HCT116 (cell line): ENCODE measurements around the gene ACAD9. TPM values are rescaled to one million over a fixed set of nuclear protein-coding genes. Genes with fewer than 3 reads are reported as not detected.

Source experiments
- ATAC-seq: fragments of 200-7000 bp; cut with Tn5 transposase; 2 replicates; pipeline ENCODE4 v1.9.1; 2020; ENCODE audit warnings: mild to moderate bottlenecking, moderate library complexity
- BruUV-seq: library from RNA; stranded (reverse); fragments of 400-500 nt; replicated peaks from 2 replicates; lab custom pipeline; 2021; lab: Mats Ljungman, UMichigan
- CTCF ChIA-PET: fragments of 300-600 bp; sonication (Branson Sonifier 250); formaldehyde crosslinking; loops from one replicate; lab custom pipeline; 2021; ENCODE audit warnings: antibody characterized with exemption; lab: Charles Lee
- POLR2A ChIA-PET: fragments of 300-600, 350-600 bp; sonication (Branson Sonifier 250); formaldehyde crosslinking; loops from one replicate; lab custom pipeline; 2021; ENCODE audit warnings: antibody characterized with exemption; lab: Charles Lee
- RAD21 ChIA-PET, 2 experiments: fragments of 300-600 bp; sonication (Branson Sonifier 250); formaldehyde crosslinking; loops; one replicate each; lab custom pipeline; 2023; ENCODE audit warnings: low total read pairs in 2 of 2; ENCODE audit not compliant: uncharacterized antibody in 2 of 2, unreplicated experiment in 2 of 2, low non-redundant PET in 1 of 2; lab: Charles Lee
- DNase-seq: peaks from one replicate; pipeline ENCODE4 v3.0.0-alpha.2; 2010; ENCODE audit warnings: low read depth, low spot score
- H2AFZ ChIP-seq: fragments of 200-600 bp; shearing (Covaris generic), sonication (generic); 2 replicates; pipeline ENCODE4 v1.6.1; 2017; ENCODE audit warnings: low read depth, mixed run types, mixed read lengths, antibody characterized with exemption, low read length; ENCODE audit not compliant: poor library complexity, severe bottlenecking
- H3K27ac ChIP-seq: 2 replicates; pipeline ENCODE4 v1.5.1; 2012; ENCODE audit warnings: low read depth, low read length
- H3K27me3 ChIP-seq: fragments of 200-600 bp; sonication (generic); 2 replicates; pipeline ENCODE4 v1.6.1; 2016; ENCODE audit warnings: mixed run types, low read length, mixed read lengths; ENCODE audit not compliant: insufficient read depth
- H3K36me3 ChIP-seq, 2 experiments: fragments of 200-500 bp in 1 of 2; fragments of 200-600 bp in 1 of 2; sonication (Bioruptor generic) in 1 of 2; sonication (generic) in 1 of 2; 2 replicates each; pipeline versions ENCODE4 v1.5.1 to v1.6.1; 2014 to 2016; ENCODE audit warnings: low read length in 2 of 2, inconsistent platforms in 1 of 2, mixed read lengths in 1 of 2, mixed run types in 1 of 2; ENCODE audit not compliant: insufficient read depth in 2 of 2, control insufficient read depth in 1 of 2
- H3K4me1 ChIP-seq, 2 experiments: fragments of 200-600 bp in 1 of 2; sonication (generic) in 1 of 2; 2 replicates each; pipeline versions ENCODE4 v1.5.1 to v1.6.1; 2012 to 2017; ENCODE audit warnings: low read length in 2 of 2, inconsistent platforms in 1 of 2, mild to moderate bottlenecking in 1 of 2, mixed read lengths in 1 of 2, mixed run types in 1 of 2, moderate library complexity in 1 of 2; ENCODE audit not compliant: insufficient read depth in 2 of 2, control insufficient read depth in 1 of 2
- H3K4me2 ChIP-seq: fragments of 200-600 bp; sonication (generic); 2 replicates; pipeline ENCODE4 v1.6.1; 2017; ENCODE audit warnings: mixed run types, low read length, mixed read lengths
- H3K4me3 ChIP-seq, 2 experiments: fragments of 200-600 bp in 1 of 2; sonication (generic) in 1 of 2; replicated peaks in 1 of 2; 2 replicates each; pipeline ENCODE4 v1.5.1; 2011 to 2016; ENCODE audit warnings: low read length in 2 of 2, control low read depth in 1 of 2, low read depth in 1 of 2, mild to moderate bottlenecking in 1 of 2, mixed read lengths in 1 of 2, mixed run types in 1 of 2
- H3K79me2 ChIP-seq: fragments of 200-600 bp; sonication (generic); 2 replicates; pipeline ENCODE4 v1.6.1; 2017; ENCODE audit warnings: mild to moderate bottlenecking, mixed run types, low read length, moderate library complexity, mixed read lengths; ENCODE audit not compliant: insufficient read depth
- H3K9ac ChIP-seq: fragments of 200-600 bp; sonication (generic); 2 replicates; pipeline ENCODE4 v1.6.1; 2016; ENCODE audit warnings: low read length, mixed read lengths
- H3K9me2 ChIP-seq: fragments of 200-600 bp; sonication (generic), shearing (Covaris generic); 2 replicates; pipeline ENCODE4 v1.6.1; 2017; ENCODE audit warnings: mixed run types, mild to moderate bottlenecking, moderate library complexity; ENCODE audit not compliant: insufficient read depth
- H3K9me3 ChIP-seq, 2 experiments: fragments of 200-500 bp in 1 of 2; fragments of 200-600 bp in 1 of 2; sonication (Bioruptor generic) in 1 of 2; sonication (generic) in 1 of 2; 2 replicates each; pipeline ENCODE4 v1.6.1; 2014 to 2017; ENCODE audit warnings: low read length in 2 of 2, mixed read lengths in 2 of 2, inconsistent platforms in 1 of 2, low read depth in 1 of 2, mild to moderate bottlenecking in 1 of 2, mixed run types in 1 of 2, moderate library complexity in 1 of 2; ENCODE audit not compliant: control insufficient read depth in 1 of 2, insufficient read depth in 1 of 2
- H4K20me1 ChIP-seq: fragments of 200-600 bp; sonication (generic), shearing (Covaris generic); 2 replicates; pipeline ENCODE4 v1.6.1; 2017; ENCODE audit warnings: mixed run types, mild to moderate bottlenecking, moderate library complexity; ENCODE audit not compliant: insufficient read depth
- CBX3 ChIP-seq: IDR thresholded peaks from 2 replicates; pipeline ENCODE4 v1.6.1; 2012; ENCODE audit warnings: low read depth
- POLR2A ChIP-seq: IDR thresholded peaks from 2 replicates; pipeline ENCODE4 v1.7.0; 2011; ENCODE audit warnings: borderline replicate concordance; ENCODE audit not compliant: insufficient read depth, insufficient read length; ENCODE audit errors: extremely low read depth
- POLR2AphosphoS5 ChIP-seq: IDR thresholded peaks from 2 replicates; pipeline ENCODE4 v1.6.1; 2011; ENCODE audit warnings: mild to moderate bottlenecking, low read depth, low read length, moderate library complexity
- RAD21 ChIP-seq: IDR thresholded peaks from 2 replicates; pipeline ENCODE4 v1.6.1; 2012; ENCODE audit warnings: low read depth, mild to moderate bottlenecking
- SP1 ChIP-seq: IDR thresholded peaks from 2 replicates; pipeline ENCODE4 v1.6.1; 2012; ENCODE audit warnings: low read depth
- TCF7L2 ChIP-seq: IDR thresholded peaks from 2 replicates; pipeline ENCODE4 v1.7.0; 2011; ENCODE audit warnings: borderline replicate concordance, inconsistent platforms; ENCODE audit not compliant: insufficient read depth, insufficient read length; ENCODE audit errors: extremely low read depth
- YY1 ChIP-seq: IDR thresholded peaks from 2 replicates; pipeline ENCODE4 v1.6.1; 2011; ENCODE audit warnings: low read length, low read depth, moderate library complexity, mild to moderate bottlenecking; ENCODE audit not compliant: insufficient replicate concordance; ENCODE audit errors: extremely low read depth
- intact Hi-C: fragments of 100-400 bp; cut with micrococcal nuclease; formaldehyde crosslinking; loops from 2 replicates; pipeline ENCODE4 v1.10.0; 2022
- total RNA-seq: library from RNA; stranded (reverse); gene quantifications from one replicate; pipeline ENCODE4 v1.2.1, GENCODE V29; 2021; ENCODE audit not compliant: unreplicated experiment
- TF ChIP-seq, protein P1 (sequence below), 3 experiments: fragments of 200-600 bp in 1 of 3; sonication (generic) in 1 of 3; IDR thresholded peaks in 2 of 3; conservative IDR thresholded peaks in 1 of 3; 2 replicates each; pipeline ENCODE4 v1.5.1; 2012 to 2017; ENCODE audit warnings: low read depth in 2 of 3, low read length in 2 of 3, antibody characterized with exemption in 1 of 3, borderline replicate concordance in 1 of 3, control low read depth in 1 of 3, mild to moderate bottlenecking in 1 of 3, mixed read lengths in 1 of 3, mixed run types in 1 of 3, moderate library complexity in 1 of 3; ENCODE audit not compliant: insufficient read depth in 1 of 3
- TF ChIP-seq, protein P2 (sequence below): IDR thresholded peaks from 2 replicates; pipeline ENCODE4 v1.6.1; 2011; ENCODE audit warnings: mild to moderate bottlenecking, low read length, moderate library complexity; ENCODE audit not compliant: insufficient replicate concordance; ENCODE audit errors: extremely low read depth
- TF ChIP-seq, protein P3 (sequence below): IDR thresholded peaks from 2 replicates; pipeline ENCODE4 v1.6.1; 2012; ENCODE audit warnings: low read depth
- TF ChIP-seq, protein P4 (sequence below): IDR thresholded peaks from 2 replicates; pipeline ENCODE4 v1.6.1; 2012

ACAD9 gene
- total RNA-seq, 1 experiment from 2014 or later = 55.8 TPM

DNA sequence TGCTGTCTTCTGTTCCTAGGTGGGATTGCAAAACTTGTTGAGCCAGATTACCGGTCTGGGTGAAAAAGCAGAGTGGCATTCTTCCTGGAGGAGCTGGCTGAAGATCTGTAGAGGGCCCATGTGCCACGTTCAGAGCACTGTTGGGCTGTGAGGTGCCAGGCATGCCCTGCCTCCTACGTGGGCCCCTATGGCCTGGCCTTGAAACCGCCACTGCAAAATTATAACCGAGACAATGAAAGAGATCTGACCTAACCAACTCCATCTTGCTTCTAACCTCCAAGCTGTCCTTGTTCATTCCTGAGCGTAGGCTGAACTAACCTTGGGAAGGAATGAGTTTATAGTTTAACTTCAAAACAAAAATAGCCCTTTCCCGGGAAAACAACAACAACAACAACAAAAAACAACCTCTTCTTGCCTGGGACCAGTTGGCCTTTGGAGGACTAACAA lies 1.4 kb upstream of the ACAD9 start:
- Histone ChIP-seq H3K4me1 (peaks cover 12 to 24% of the 10 kb centered on the region in 2 experiments; a peak in 3 of 4 replicates), H2AFZ (no peak overlapping the region), H3K9me2 (no peaks in the 10 kb centered on the region), H4K20me1 (no peaks in the 10 kb centered on the region), H3K4me2 (peak overlapping the region; percentile 97), H3K79me2 (peaks cover 50% of the 10 kb centered on the region), H3K27me3 (no peaks in the 10 kb centered on the region), H3K9me3 (no peaks in the 10 kb centered on the region), H3K9ac (peak overlapping the region; percentile 95), H3K27ac (peak overlapping the region; percentile 88; the same call in 1 of the 2 replicates), H3K36me3 (peaks cover 3 to 8% of the 10 kb centered on the region in 2 experiments; a peak in 2 of 4 replicates), H3K4me3 (peak overlapping the region; percentile 86 to 94)
- no TSS peak for BruUV-seq
- TF ChIP-seq POLR2A = no peak
- TF ChIP-seq POLR2AphosphoS5 = no peak
- TF ChIP-seq, protein P1, sequence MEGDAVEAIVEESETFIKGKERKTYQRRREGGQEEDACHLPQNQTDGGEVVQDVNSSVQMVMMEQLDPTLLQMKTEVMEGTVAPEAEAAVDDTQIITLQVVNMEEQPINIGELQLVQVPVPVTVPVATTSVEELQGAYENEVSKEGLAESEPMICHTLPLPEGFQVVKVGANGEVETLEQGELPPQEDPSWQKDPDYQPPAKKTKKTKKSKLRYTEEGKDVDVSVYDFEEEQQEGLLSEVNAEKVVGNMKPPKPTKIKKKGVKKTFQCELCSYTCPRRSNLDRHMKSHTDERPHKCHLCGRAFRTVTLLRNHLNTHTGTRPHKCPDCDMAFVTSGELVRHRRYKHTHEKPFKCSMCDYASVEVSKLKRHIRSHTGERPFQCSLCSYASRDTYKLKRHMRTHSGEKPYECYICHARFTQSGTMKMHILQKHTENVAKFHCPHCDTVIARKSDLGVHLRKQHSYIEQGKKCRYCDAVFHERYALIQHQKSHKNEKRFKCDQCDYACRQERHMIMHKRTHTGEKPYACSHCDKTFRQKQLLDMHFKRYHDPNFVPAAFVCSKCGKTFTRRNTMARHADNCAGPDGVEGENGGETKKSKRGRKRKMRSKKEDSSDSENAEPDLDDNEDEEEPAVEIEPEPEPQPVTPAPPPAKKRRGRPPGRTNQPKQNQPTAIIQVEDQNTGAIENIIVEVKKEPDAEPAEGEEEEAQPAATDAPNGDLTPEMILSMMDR (IDR thresholded peaks at IDR 0.05 in 2 of 3, conservative IDR thresholded peaks at IDR 0.05 in 1 of 3; ENCODE audit: borderline replicate concordance in 1 of 3, insufficient read depth in 1 of 3, low read depth in 2 of 3, low read length in 2 of 3) = no peak
- no peak for TF ChIP-seq CBX3
- TF ChIP-seq, protein P2, sequence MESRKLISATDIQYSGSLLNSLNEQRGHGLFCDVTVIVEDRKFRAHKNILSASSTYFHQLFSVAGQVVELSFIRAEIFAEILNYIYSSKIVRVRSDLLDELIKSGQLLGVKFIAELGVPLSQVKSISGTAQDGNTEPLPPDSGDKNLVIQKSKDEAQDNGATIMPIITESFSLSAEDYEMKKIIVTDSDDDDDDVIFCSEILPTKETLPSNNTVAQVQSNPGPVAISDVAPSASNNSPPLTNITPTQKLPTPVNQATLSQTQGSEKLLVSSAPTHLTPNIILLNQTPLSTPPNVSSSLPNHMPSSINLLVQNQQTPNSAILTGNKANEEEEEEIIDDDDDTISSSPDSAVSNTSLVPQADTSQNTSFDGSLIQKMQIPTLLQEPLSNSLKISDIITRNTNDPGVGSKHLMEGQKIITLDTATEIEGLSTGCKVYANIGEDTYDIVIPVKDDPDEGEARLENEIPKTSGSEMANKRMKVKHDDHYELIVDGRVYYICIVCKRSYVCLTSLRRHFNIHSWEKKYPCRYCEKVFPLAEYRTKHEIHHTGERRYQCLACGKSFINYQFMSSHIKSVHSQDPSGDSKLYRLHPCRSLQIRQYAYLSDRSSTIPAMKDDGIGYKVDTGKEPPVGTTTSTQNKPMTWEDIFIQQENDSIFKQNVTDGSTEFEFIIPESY = no peak
- TF ChIP-seq RAD21 = no peak
- TF ChIP-seq, protein P3, sequence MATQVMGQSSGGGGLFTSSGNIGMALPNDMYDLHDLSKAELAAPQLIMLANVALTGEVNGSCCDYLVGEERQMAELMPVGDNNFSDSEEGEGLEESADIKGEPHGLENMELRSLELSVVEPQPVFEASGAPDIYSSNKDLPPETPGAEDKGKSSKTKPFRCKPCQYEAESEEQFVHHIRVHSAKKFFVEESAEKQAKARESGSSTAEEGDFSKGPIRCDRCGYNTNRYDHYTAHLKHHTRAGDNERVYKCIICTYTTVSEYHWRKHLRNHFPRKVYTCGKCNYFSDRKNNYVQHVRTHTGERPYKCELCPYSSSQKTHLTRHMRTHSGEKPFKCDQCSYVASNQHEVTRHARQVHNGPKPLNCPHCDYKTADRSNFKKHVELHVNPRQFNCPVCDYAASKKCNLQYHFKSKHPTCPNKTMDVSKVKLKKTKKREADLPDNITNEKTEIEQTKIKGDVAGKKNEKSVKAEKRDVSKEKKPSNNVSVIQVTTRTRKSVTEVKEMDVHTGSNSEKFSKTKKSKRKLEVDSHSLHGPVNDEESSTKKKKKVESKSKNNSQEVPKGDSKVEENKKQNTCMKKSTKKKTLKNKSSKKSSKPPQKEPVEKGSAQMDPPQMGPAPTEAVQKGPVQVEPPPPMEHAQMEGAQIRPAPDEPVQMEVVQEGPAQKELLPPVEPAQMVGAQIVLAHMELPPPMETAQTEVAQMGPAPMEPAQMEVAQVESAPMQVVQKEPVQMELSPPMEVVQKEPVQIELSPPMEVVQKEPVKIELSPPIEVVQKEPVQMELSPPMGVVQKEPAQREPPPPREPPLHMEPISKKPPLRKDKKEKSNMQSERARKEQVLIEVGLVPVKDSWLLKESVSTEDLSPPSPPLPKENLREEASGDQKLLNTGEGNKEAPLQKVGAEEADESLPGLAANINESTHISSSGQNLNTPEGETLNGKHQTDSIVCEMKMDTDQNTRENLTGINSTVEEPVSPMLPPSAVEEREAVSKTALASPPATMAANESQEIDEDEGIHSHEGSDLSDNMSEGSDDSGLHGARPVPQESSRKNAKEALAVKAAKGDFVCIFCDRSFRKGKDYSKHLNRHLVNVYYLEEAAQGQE = no peak
- TF ChIP-seq, protein P4, sequence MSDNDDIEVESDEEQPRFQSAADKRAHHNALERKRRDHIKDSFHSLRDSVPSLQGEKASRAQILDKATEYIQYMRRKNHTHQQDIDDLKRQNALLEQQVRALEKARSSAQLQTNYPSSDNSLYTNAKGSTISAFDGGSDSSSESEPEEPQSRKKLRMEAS = no peak
- no peak for TF ChIP-seq SP1
- TF ChIP-seq TCF7L2 = no peak
- TF ChIP-seq YY1 = no peak
- ChIA-PET POLR2A (interaction anchor here (1.4 to 1.8 kb wide), 2 partner anchors 11 to 438 kb away, joined by 3 to 4 read pairs; a partner anchor contains a TSS), CTCF (interaction anchor here (1.1 to 1.9 kb wide), 2 partner anchors 176 to 260 kb away, joined by 3 to 6 read pairs; no protein-coding TSS in a partner anchor), RAD21 (no interaction called here)
- DNase-seq (no peak), ATAC-seq (no peak)
- intact Hi-C loops = no loop called here
